ENCODE measurements around the gene WASF1.
"Not testable (repeated sequence)": the region's sequence is repeated elsewhere in the genome, so short reads cannot be mapped to it uniquely, and the experiment has no call there.

The WASF1 gene

GRCh38 chr6:110178626-110179405, 654 bp downstream of the WASF1 start:
- DNase-seq (ENCODE audit: low read depth in 2 of 3, low spot score in 1 of 3), result peak in 2 of 3 donors; percentile 9 to 43

GRCh38 chr6:110173506-110174132, 5.9 kb downstream of the WASF1 start:
- no peak for DNase-seq (ENCODE audit: low read depth in 2 of 3, low spot score in 1 of 3)

- DNase-seq (ENCODE audit: low read depth in 2 of 3, low spot score in 1 of 3), result no peak
Observed at GRCh38 chr6:110170081-110170480, 9.4 kb downstream of the WASF1 start.

DNA sequence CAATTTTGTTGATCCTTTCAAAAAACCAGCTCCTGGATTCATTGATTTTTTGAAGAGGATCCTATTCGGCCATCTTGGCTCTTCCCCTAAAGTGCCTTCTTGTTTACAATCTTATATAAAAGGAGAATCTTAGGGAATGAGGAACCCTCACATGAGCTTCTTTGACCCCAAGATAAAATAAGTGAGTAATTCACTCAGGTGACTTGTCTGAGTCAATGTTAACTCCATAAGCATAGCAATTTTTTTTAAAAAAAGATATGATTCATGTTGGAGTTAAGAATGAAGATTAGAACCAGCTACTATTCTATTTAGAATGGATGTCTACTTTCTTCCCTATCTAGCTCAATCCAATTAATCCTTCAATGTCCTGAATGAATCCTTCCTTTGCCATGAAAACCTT, 21.0 kb downstream of the WASF1 start:
- no peak for DNase-seq (ENCODE audit: low read depth in 2 of 3, low spot score in 1 of 3)

GRCh38 chr6:110147870-110148269, 31.6 kb downstream of the WASF1 start:
- no peak for DNase-seq (ENCODE audit: low read depth in 2 of 3, low spot score in 1 of 3)

GRCh38 chr6:110140650-110141049, 38.8 kb downstream of the WASF1 start:
- DNase-seq (ENCODE audit: low read depth in 2 of 3, low spot score in 1 of 3), result no peak

GRCh38 chr6:110139052-110139451, 40.4 kb downstream of the WASF1 start:
- no peak for DNase-seq (ENCODE audit: low read depth in 2 of 3, low spot score in 1 of 3)

DNA sequence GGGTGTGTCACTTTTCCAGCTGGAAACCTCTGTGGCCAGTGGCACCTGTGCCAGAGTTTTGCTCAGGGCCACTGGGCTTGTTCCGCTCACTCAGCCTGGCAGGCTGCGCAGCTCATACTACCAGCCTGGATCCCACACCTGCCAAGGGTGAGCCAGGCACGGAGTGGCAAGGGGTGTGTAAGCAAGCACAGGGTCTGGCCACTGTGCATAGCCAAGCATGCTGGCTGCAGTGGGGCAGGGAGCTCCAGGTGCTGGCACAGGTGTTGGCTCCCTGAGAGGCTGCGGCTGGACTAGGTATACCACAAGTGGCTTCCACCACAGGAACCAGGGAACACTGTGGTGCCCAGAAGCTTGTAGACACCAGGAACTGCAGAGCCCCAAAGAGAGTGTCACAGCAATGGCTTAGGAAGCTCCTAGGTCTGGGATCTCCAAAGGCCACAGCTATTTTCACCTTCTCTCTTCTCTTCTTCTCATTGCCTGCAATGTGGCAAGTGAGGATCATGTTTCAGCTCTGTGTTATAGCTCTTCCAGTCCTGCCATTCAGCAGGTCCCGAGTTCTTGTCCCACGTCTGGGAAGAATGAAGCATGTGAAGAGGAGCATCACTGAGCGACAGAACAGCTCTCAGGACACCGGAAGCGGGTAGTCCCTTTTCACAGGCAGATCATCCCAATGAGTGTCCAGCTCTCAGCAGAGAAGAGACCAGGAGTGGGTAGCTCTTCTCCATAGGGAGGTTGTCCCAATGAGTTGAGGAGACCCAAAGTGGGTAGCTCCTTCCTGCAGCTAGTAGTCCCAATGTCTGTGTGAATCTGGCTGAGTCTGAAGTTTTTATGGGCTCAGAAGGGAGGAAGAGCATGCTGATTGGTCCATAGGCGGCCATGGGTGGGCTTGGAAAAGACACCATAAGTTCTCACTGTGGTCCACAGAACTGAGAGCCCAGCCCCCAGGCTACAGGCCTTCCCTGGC, 41.3 kb downstream of the WASF1 start:
- DNase-seq (ENCODE audit: low read depth in 2 of 3, low spot score in 1 of 3), result no peak

- no peak for DNase-seq (ENCODE audit: low read depth in 2 of 3, low spot score in 1 of 3)
Observed at GRCh38 chr6:110130362-110130761, 49.1 kb downstream of the WASF1 start.

GRCh38 chr6:110128418-110128817, 51.1 kb downstream of the WASF1 start:
- no peak for DNase-seq (ENCODE audit: low read depth in 2 of 3, low spot score in 1 of 3)

DNA sequence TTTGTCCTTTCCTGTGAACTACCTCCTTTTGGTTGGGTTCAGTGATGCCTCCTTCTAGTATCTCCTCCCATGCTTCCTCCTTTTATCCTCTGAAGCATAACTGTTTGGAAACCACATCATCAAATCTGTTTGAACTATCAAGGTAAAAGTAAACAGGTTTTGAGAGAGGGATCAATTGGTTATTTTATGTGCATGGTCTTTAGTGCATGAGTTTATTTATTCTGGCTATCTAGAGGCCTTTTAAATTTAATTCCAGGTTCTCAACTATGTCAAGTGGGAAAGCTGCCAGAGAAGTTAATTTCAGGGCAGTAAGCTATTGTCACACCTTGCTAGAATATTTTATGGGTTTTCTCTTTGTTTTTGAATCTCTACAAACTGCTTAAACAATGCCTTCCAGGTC, 54.1 kb downstream of the WASF1 start:
- DNase-seq (ENCODE audit: low read depth in 2 of 3, low spot score in 1 of 3), result no peak

DNA sequence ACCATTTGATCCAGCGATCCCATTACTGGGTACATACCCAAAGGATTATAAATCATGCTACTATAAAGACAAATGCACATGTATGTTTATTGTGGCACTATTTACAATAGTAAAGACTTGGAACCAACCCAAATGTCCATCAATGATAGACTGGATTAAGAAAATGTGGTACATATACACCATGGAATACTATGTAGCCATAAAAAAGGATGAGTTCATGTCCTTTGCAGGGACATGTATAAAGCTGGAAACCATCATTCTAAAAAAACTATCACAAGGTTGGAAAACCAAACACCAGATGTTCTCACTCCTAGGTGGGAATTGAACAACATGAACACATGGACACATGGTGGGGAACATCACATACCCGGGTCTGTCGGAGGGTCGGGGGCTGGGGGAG, 57.8 kb downstream of the WASF1 start:
- DNase-seq (ENCODE audit: low read depth in 2 of 3, low spot score in 1 of 3), result not testable (repeated sequence)

GRCh38 chr6:110116258-110116657, 63.2 kb downstream of the WASF1 start:
- DNase-seq (ENCODE audit: low read depth in 2 of 3, low spot score in 1 of 3), result no peak

GRCh38 chr6:110114004-110114403, 65.5 kb downstream of the WASF1 start:
- DNase-seq (ENCODE audit: low read depth in 2 of 3, low spot score in 1 of 3), result no peak

DNA sequence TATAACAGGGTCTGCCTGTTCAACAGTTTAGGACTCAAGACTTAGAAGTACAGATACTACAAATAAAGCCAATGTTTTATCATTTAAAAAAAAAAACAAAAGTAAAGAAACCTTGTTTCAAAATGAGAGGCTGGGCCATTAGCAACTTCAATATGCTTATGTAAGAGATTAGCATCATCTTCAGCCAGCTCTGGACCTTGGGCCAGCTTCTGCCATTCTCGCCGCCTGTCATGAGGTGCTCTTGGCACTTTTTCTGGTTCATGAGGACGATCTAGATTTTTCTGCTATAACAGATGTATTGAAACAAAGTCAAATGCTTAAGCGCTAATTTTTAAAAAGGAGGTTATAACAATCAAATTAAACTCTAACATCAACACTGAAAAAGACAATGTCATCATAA, 74.2 kb downstream of the WASF1 start:
- no peak for DNase-seq (ENCODE audit: low read depth in 2 of 3, low spot score in 1 of 3)

DNA sequence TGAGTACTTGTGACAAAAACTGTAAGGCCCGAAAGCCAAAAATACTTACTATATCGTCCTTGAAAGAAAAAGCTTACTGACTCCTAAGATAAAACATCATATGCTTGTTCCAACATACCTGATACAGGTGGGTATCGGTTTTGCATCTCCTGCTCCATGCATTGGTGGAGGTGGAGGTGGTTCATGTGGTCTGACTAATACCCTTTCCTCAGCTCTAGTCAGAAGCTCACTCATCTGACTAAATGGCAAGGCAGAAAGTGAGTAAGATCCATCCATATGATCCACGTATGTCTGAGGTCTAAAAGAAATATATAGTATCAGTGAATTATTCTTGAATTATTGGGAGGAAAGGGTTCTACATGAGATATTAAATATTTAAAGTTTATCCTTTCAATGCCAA, 76.2 kb downstream of the WASF1 start:
- no peak for DNase-seq (ENCODE audit: low read depth in 2 of 3, low spot score in 1 of 3)

DNA sequence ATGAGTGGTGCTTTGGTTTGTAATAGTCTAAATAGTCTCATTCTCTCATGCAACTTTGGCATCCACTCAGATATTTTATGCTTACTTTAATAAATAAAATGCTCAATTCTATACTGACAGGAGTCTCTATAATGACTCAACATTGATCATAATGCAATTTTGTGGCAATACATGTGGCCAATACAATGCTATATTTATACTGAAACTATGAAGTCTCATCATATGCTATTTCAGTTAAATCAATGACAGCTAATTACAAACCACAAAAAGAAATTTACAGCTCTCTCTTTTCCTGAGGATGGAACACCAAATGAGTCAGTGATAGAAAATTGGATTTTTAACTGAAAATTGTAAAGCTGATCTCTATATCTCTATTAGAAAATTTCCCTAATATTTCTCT, 77.1 kb downstream of the WASF1 start:
- no peak for DNase-seq (ENCODE audit: low read depth in 2 of 3, low spot score in 1 of 3)

- no peak for DNase-seq (ENCODE audit: low read depth in 2 of 3, low spot score in 1 of 3)
Observed at GRCh38 chr6:110101885-110102284, 77.6 kb downstream of the WASF1 start.

GRCh38 chr6:110098511-110099116, 80.9 kb downstream of the WASF1 start:
- DNase-seq (ENCODE audit: low read depth in 2 of 3, low spot score in 1 of 3), result no peak

GRCh38 chr6:110097443-110097842, 82.0 kb downstream of the WASF1 start:
- no peak for DNase-seq (ENCODE audit: low read depth in 2 of 3, low spot score in 1 of 3)

DNA sequence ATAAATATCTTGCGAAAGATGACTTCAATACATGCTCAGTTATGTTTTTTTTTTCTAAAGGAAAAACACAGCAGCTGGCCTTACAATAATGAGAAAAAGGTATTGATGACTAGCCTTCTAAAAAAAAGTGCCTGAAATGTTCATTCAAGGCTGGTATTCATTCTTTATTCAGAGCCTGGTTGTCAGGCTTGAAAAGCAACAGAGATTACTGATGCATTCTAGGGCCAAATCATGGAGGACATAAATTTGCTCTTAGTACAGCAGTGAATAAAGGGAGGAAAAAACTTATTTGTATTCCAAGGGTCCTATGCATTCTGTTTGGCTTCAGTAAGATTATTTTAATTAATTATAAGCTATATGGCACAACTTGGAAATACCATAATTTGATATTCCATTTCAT, 83.5 kb downstream of the WASF1 start:
- no peak for DNase-seq (ENCODE audit: low read depth in 2 of 3, low spot score in 1 of 3)

Measured in stimulated activated CD4-positive, alpha-beta T cell treated with anti-CD3 and anti-CD28 coated beads, Interleukin-12 subunit alpha, Interleukin-12 subunit beta, amount 100 ng/mL, for 48 hours (primary cell).